ENCODE measurements around the gene CTBP1. TPM values are rescaled to one million over a fixed set of nuclear protein-coding genes. Genes with fewer than 3 reads are reported as not detected.
"Not testable (repeated sequence)": the region's sequence is repeated elsewhere in the genome, so short reads cannot be mapped to it uniquely, and the experiment has no call there.

Gene CTBP1
- total RNA-seq: 100 to 1,000 TPM; 214 to 217 TPM

- CTCF ChIA-PET: interaction anchor here (0.8 to 4.8 kb wide), 6 partner anchors 11 to 117 kb away, joined by 3 to 57 read pairs (median 4); partner anchors contain the start of genes MAEA and UVSSA
- Mint-ChIP-seq H3K27ac (peak within 1 kb of the TSS; percentile 95), H3K9me3 (ENCODE audit: insufficient read depth) (peaks cover 11% of the 10 kb centered on the region), H3K4me3 (peak within 1 kb of the TSS; percentile 88), H3K27me3 (ENCODE audit: low read depth) (no peaks in the 10 kb centered on the region), H3K4me1 (ENCODE audit: low read depth) (peaks cover 65% of the 10 kb centered on the region), H3K36me3 (ENCODE audit: low read depth) (peaks cover 54% of the 10 kb centered on the region)
- DNase-seq (peak; percentile 83), ATAC-seq (peak; percentile 47)
- POLR2A ChIA-PET: interaction anchor here (0.6 to 5.9 kb wide), 18 partner anchors 8 to 467 kb away, joined by 3 to 123 read pairs (median 3); partner anchors contain the start of genes MAEA and UVSSA
Observed at GRCh38 chr4:1248245-1249147, at the start of gene CTBP1. Gene CTBP1, minus strand, starts transcription at chr4:1249130. Its CDS starts 7,799 bp downstream, at chr4:1241331.

DNA sequence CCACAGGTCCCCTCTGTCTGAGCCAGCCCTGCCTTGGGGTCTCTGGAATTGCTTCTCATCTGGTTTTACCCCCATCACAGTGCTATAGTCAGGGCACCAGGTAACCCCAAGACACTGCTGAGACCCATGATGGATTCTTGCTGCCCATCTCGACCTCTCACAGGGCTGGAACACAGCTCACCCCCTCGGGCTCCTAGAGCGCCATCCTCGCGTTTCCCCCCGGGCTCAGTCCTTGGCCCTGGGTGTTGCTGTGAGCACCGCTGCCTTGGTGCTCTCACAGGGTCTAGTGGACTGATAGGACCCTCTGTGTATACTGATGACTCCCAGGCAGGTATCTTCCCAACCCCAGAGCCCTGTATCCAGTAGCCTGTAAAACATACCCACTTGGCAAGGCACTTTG, 49.5 kb upstream of the CTBP1 start:
- no peaks in the 10 kb centered on the region for H3K27me3 Mint-ChIP-seq (ENCODE audit: low read depth)
- ATAC-seq (no peak), DNase-seq (no peak)
- peaks cover 47% of the 10 kb centered on the region for H3K36me3 Mint-ChIP-seq (ENCODE audit: low read depth)
- H3K4me1 Mint-ChIP-seq (ENCODE audit: low read depth): peaks cover 25% of the 10 kb centered on the region
- CTCF ChIA-PET: interaction anchor here (2.2 kb wide), 1 partner anchor 167 kb away, joined by 5 read pairs; no protein-coding TSS in a partner anchor
- H3K4me3 Mint-ChIP-seq: no peak overlapping the region
- POLR2A ChIA-PET: no interaction called here
- H3K27ac Mint-ChIP-seq: no peak overlapping the region
- no peaks in the 10 kb centered on the region for H3K9me3 Mint-ChIP-seq (ENCODE audit: insufficient read depth)

DNA sequence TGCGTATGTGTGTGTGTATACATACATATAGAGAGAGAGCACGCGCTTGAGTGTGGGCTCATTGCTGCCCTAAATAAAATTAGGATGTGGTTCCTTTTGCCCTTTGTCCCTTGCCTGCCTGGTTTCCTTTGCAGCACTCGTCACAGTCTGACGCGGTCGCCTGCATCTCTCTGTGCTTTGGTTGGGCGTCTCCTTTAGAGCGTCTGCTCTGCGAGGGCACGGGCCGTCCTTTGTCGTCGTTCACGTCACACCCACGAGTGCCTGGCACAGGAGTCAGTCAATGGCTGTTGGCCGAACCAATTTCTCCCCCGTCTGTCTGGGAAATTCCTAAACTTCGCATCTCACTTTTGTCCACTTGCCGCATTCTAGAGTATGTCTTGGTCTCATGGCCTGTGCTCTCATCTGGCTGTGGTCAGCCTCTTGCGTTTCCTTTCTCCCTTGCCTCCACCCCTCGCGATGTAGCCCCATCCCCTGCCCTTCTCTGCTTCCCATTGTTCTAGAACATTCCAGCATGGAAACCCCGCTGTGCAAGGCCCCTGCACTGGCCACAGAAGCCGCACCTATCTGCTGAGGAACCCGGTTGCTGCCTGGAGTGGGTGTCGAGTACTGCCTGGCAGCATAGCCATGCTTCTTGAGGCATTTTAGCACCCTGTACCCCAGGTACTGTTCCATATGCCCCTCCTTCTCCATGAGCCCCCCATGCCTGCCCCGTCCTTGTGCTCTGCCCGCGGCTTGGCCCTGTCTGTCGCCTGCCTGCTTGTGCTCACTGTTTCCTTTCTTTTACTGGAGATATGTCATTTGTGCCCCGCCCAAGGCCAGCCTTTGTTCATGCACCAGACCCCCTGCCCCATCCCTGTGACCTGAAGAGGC, 48.8 kb upstream of the CTBP1 start:
- Mint-ChIP-seq H3K4me3 (no peak overlapping the region), H3K9me3 (ENCODE audit: insufficient read depth) (no peaks in the 10 kb centered on the region), H3K36me3 (ENCODE audit: low read depth) (peaks cover 44% of the 10 kb centered on the region), H3K27ac (peak overlapping the region; percentile 55), H3K4me1 (ENCODE audit: low read depth) (peaks cover 26% of the 10 kb centered on the region), H3K27me3 (ENCODE audit: low read depth) (no peaks in the 10 kb centered on the region)
- ATAC-seq (no peak), DNase-seq (no peak)
- ChIA-PET POLR2A (no interaction called here), CTCF (interaction anchor here (1.0 kb wide), 1 partner anchor 9 kb away, joined by 3 read pairs; no protein-coding TSS in a partner anchor)

DNA sequence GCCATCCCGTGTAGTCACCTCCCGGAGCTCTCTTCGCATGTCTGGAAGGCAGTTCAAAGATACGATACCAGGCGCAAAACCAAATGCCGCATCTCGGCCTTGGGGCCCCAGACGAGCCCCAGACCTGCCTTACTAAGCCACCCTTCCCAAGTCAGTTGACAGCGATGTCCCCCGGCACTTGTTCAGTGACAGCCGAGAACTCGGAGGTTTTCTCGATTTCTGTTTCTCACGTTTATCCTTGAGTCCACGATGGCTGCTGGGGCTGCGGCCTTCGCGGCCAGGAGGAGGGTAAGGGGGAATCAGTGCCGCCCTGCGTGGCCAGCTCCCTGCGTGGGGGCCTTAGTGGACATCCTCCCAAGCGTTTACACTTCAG, 48.1 kb upstream of the CTBP1 start:
- peaks cover 32% of the 10 kb centered on the region for H3K4me1 Mint-ChIP-seq (ENCODE audit: low read depth)
- peak overlapping the region; percentile 35 for H3K27ac Mint-ChIP-seq
- no peak overlapping the region for H3K4me3 Mint-ChIP-seq
- ChIA-PET CTCF (interaction anchor here (1.0 kb wide), 1 partner anchor 9 kb away, joined by 3 read pairs; no protein-coding TSS in a partner anchor), POLR2A (no interaction called here)
- ATAC-seq (no peak), DNase-seq (no peak)
- H3K27me3 Mint-ChIP-seq (ENCODE audit: low read depth): no peaks in the 10 kb centered on the region
- peaks cover 45% of the 10 kb centered on the region for H3K36me3 Mint-ChIP-seq (ENCODE audit: low read depth)
- no peaks in the 10 kb centered on the region for H3K9me3 Mint-ChIP-seq (ENCODE audit: insufficient read depth)

DNA sequence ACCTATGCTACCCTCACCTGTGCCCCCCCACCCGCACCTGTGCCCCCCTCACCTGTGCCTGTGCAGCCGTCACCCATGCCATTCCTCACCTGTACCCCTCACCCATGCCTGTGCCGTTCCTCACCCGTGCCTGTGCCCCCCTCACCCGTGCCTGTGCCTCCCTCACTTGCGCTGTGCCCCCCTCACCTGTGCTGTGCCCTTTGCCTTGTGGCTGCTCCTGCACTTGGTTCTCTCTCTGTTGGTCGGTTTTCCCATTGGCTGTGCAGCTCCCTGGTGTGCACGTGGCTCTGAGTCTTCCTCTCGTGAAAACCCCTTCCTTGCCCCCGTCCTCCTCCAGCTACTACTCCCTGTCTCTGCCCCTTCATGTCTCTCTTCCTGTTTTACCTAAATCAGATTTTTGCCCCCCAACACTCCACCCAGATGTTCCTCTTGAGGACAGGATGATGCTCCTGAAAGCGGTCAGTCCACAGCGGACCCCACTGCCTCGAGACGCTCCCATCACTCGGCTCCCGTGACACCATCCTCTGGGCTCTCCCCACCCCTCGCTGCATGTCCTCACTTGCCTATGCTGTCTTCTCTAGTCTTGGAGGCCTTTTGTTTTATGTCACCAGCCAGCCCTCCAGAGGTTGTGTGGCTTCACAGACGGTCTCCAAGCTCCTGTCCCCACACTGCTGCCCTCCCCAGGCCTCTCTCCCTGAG, 47.5 kb upstream of the CTBP1 start:
- H3K4me3 Mint-ChIP-seq: no peak overlapping the region
- no peak for DNase-seq
- H3K36me3 Mint-ChIP-seq (ENCODE audit: low read depth): peaks cover 45% of the 10 kb centered on the region
- no peaks in the 10 kb centered on the region for H3K9me3 Mint-ChIP-seq (ENCODE audit: insufficient read depth)
- ATAC-seq: no peak
- peak overlapping the region; percentile 35 for H3K27ac Mint-ChIP-seq
- H3K4me1 Mint-ChIP-seq (ENCODE audit: low read depth): peaks cover 38% of the 10 kb centered on the region
- no peaks in the 10 kb centered on the region for H3K27me3 Mint-ChIP-seq (ENCODE audit: low read depth)
- ChIA-PET CTCF (interaction anchor here (1.0 kb wide), 1 partner anchor 10 kb away, joined by 3 read pairs; no protein-coding TSS in a partner anchor), POLR2A (interaction anchor here (0.7 kb wide), 1 partner anchor 22 kb away, joined by 3 read pairs; no protein-coding TSS in a partner anchor)

DNA sequence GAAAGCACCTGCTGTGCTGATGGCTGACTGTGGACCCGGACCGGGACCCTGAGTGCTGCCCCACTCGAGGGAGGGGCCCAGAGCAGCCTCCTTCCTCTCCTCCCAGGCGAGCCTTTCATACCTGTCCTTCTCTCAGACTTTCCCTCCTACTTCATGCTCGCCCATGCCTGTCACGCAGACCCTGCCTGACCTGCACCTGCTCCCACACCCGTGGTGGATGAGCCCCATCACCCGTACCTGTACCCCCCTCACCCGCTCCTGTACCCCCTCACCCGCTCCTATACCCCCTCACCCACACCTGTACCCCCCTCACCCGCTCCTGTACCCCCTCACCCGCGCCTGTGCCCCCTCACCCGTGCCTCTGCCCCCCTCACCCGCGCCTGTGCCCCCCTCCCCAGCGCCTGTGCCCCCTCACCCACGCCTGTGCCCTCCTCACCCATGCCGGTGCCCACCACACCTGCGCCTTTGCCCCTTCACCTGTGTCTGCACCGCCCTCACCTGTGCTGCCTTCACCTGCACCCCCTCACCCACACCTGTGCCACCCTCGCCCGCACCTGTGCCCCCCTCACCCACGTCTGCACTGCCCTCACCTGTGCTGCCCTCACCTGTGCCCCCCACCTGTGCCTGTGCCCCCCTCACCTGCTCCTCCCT, 46.6 kb upstream of the CTBP1 start:
- DNase-seq (no peak), ATAC-seq (no peak)
- ChIA-PET POLR2A (no interaction called here), CTCF (no interaction called here)
- H3K36me3 Mint-ChIP-seq (ENCODE audit: low read depth): peaks cover 38% of the 10 kb centered on the region
- peak overlapping the region; percentile 26 for H3K27ac Mint-ChIP-seq
- H3K27me3 Mint-ChIP-seq (ENCODE audit: low read depth): no peaks in the 10 kb centered on the region
- no peaks in the 10 kb centered on the region for H3K9me3 Mint-ChIP-seq (ENCODE audit: insufficient read depth)
- H3K4me1 Mint-ChIP-seq (ENCODE audit: low read depth): peaks cover 47% of the 10 kb centered on the region
- H3K4me3 Mint-ChIP-seq: no peak overlapping the region

- DNase-seq (no peak), ATAC-seq (no peak)
- ChIA-PET POLR2A (no interaction called here), CTCF (no interaction called here)
- Mint-ChIP-seq H3K4me1 (ENCODE audit: low read depth) (peaks cover 47% of the 10 kb centered on the region), H3K36me3 (ENCODE audit: low read depth) (peaks cover 37% of the 10 kb centered on the region), H3K27ac (peak overlapping the region; percentile 26), H3K4me3 (no peak overlapping the region), H3K9me3 (ENCODE audit: insufficient read depth) (no peaks in the 10 kb centered on the region), H3K27me3 (ENCODE audit: low read depth) (no peaks in the 10 kb centered on the region)
Observed at GRCh38 chr4:1294891-1295290, 46.0 kb upstream of the CTBP1 start.

- H3K4me1 Mint-ChIP-seq (ENCODE audit: low read depth): peaks cover 47% of the 10 kb centered on the region
- ChIA-PET POLR2A (no interaction called here), CTCF (interaction anchor here (2.5 kb wide), 1 partner anchor 26 kb away, joined by 8 read pairs; no protein-coding TSS in a partner anchor)
- no peaks in the 10 kb centered on the region for H3K9me3 Mint-ChIP-seq (ENCODE audit: insufficient read depth)
- H3K36me3 Mint-ChIP-seq (ENCODE audit: low read depth): peaks cover 33% of the 10 kb centered on the region
- H3K27ac Mint-ChIP-seq: no peak overlapping the region
- DNase-seq: no peak
- ATAC-seq: no peak
- no peaks in the 10 kb centered on the region for H3K27me3 Mint-ChIP-seq (ENCODE audit: low read depth)
- no peak overlapping the region for H3K4me3 Mint-ChIP-seq
Observed at GRCh38 chr4:1294424-1294823, 45.5 kb upstream of the CTBP1 start.

- Mint-ChIP-seq H3K27me3 (ENCODE audit: low read depth) (no peaks in the 10 kb centered on the region), H3K9me3 (ENCODE audit: insufficient read depth) (no peaks in the 10 kb centered on the region), H3K4me1 (ENCODE audit: low read depth) (peaks cover 48% of the 10 kb centered on the region), H3K36me3 (ENCODE audit: low read depth) (peaks cover 29% of the 10 kb centered on the region), H3K4me3 (no peak overlapping the region), H3K27ac (peak overlapping the region; percentile 26)
- ChIA-PET CTCF (interaction anchor here (2.5 kb wide), 1 partner anchor 26 kb away, joined by 8 read pairs; no protein-coding TSS in a partner anchor), POLR2A (no interaction called here)
- DNase-seq: no peak
- no peak for ATAC-seq
Observed at GRCh38 chr4:1293991-1294390, 45.1 kb upstream of the CTBP1 start.

- no peak overlapping the region for H3K4me3 Mint-ChIP-seq
- peaks cover 52% of the 10 kb centered on the region for H3K4me1 Mint-ChIP-seq (ENCODE audit: low read depth)
- POLR2A ChIA-PET: no interaction called here
- CTCF ChIA-PET: interaction anchor here (2.5 kb wide), 1 partner anchor 26 kb away, joined by 8 read pairs; no protein-coding TSS in a partner anchor
- H3K36me3 Mint-ChIP-seq (ENCODE audit: low read depth): peaks cover 27% of the 10 kb centered on the region
- peak overlapping the region; percentile 26 for H3K27ac Mint-ChIP-seq
- DNase-seq: no peak
- ATAC-seq: no peak
- no peaks in the 10 kb centered on the region for H3K9me3 Mint-ChIP-seq (ENCODE audit: insufficient read depth)
- H3K27me3 Mint-ChIP-seq (ENCODE audit: low read depth): no peaks in the 10 kb centered on the region
Observed at GRCh38 chr4:1293531-1293941, 44.6 kb upstream of the CTBP1 start.

- ChIA-PET CTCF (interaction anchor here (2.5 kb wide), 1 partner anchor 25 kb away, joined by 8 read pairs; no protein-coding TSS in a partner anchor), POLR2A (interaction anchor here (5.7 kb wide), 1 partner anchor 43 kb away, joined by 41 read pairs; the partner anchor contains the start of gene CTBP1)
- Mint-ChIP-seq H3K27ac (peak overlapping the region; percentile 50), H3K4me1 (ENCODE audit: low read depth) (peaks cover 51% of the 10 kb centered on the region), H3K36me3 (ENCODE audit: low read depth) (peaks cover 21% of the 10 kb centered on the region)
- not testable (repeated sequence) for DNase-seq; H3K9me3 Mint-ChIP-seq (ENCODE audit: insufficient read depth); H3K4me3 Mint-ChIP-seq; H3K27me3 Mint-ChIP-seq (ENCODE audit: low read depth); ATAC-seq
Observed at GRCh38 chr4:1292703-1293011, 43.7 kb upstream of the CTBP1 start.

Data from activated CD8-positive, alpha-beta T cell treated with anti-CD3 and anti-CD28 coated beads, Interleukin-2, amount 10 ng/mL, durations not matched to agents 7 days and 5 days (primary cell).